ENCODE results near the gene THAP2.
"Not testable (repeated sequence)": the region's sequence is repeated elsewhere in the genome, so short reads cannot be mapped to it uniquely, and the experiment has no call there.

The THAP2 gene

GRCh38 chr12:71662849-71663560, 1.1 kb upstream of the THAP2 start:
- DNase-seq: peak; percentile 55

GRCh38 chr12:71664411-71665089, 449 bp downstream of the THAP2 start:
- DNase-seq: no peak

- no peak for DNase-seq
Measured at GRCh38 chr12:71665090-71665463, 976 bp downstream of the THAP2 start.

GRCh38 chr12:71666259-71666658, 2.2 kb downstream of the THAP2 start:
- DNase-seq: no peak

- no peak for DNase-seq
Measured at GRCh38 chr12:71671311-71671710, 7.2 kb downstream of the THAP2 start.

GRCh38 chr12:71671816-71672215, 7.7 kb downstream of the THAP2 start:
- no peak for DNase-seq

- DNase-seq: no peak
Measured at GRCh38 chr12:71682466-71682865, 18.4 kb downstream of the THAP2 start.

GRCh38 chr12:71683633-71684032, 19.5 kb downstream of the THAP2 start:
- DNase-seq: peak; percentile 11

GRCh38 chr12:71684081-71684480, 20.0 kb downstream of the THAP2 start:
- DNase-seq: no peak

GRCh38 chr12:71685312-71685906, 21.3 kb downstream of the THAP2 start:
- no peak for DNase-seq

- DNase-seq: peak; percentile 90
Measured at GRCh38 chr12:71685914-71686657, 22.0 kb downstream of the THAP2 start, which contains the start of gene TMEM19. TSS of gene TMEM19 (plus strand) at chr12:71686082. CDS start at chr12:71686681, 599 bp downstream.

- no peak for DNase-seq
Measured at GRCh38 chr12:71686658-71687025, 22.5 kb downstream of the THAP2 start.

- not testable (repeated sequence) for DNase-seq
Measured at GRCh38 chr12:71687172-71687571, 23.1 kb downstream of the THAP2 start.

- no peak for DNase-seq
Measured at GRCh38 chr12:71688961-71689570, 25.0 kb downstream of the THAP2 start.

- DNase-seq: no peak
Measured at GRCh38 chr12:71691504-71692129, 27.5 kb downstream of the THAP2 start.

GRCh38 chr12:71693126-71693525, 29.0 kb downstream of the THAP2 start:
- no peak for DNase-seq

- not testable (repeated sequence) for DNase-seq
Measured at GRCh38 chr12:71693651-71694050, 29.6 kb downstream of the THAP2 start.

GRCh38 chr12:71694099-71694820, 30.2 kb downstream of the THAP2 start:
- DNase-seq: no peak

GRCh38 chr12:71695782-71696181, 31.7 kb downstream of the THAP2 start:
- DNase-seq: no peak

GRCh38 chr12:71702181-71702580, 38.1 kb downstream of the THAP2 start:
- DNase-seq: not testable (repeated sequence)

GRCh38 chr12:71702590-71702989, 38.5 kb downstream of the THAP2 start:
- DNase-seq: no peak

Data from fibroblast of skin of scalp (primary cell).